Measurements from ENCODE around the gene GNL1. TPM values are rescaled to one million over a fixed set of nuclear protein-coding genes. Genes with fewer than 3 reads are reported as not detected.
A peak's percentile ranks its signal among the peaks of the same experiment; 100 is the strongest.
"Not testable (repeated sequence)": the region's sequence is repeated elsewhere in the genome, so short reads cannot be mapped to it uniquely, and the experiment has no call there.

Gene GNL1
- total RNA-seq, 6 experiments from 2014 or later = 5.1 to 25.6 (median 19.8) TPM

GRCh38 chr6:30597315-30598144 lies 41.2 kb upstream of the GNL1 start:
- H3K36me3 ChIP-seq = peaks cover 0 to 24% (median 13%) of the 10 kb centered on the region in 4 donors
- intact Hi-C loops (cut with DNase I) = loop anchor here in 1 of 2 donors (10.0 kb wide), 1 partner anchor 53 kb away; no protein-coding TSS in a partner anchor
- ATAC-seq (peak; percentile 82 to 92 (median 87)), DNase-seq (peak; percentile 53 to 81 (median 66))
- 66% methylated on average over 9 of the region's 15 CpGs for WGBS (ENCODE audit: insufficient coverage, low coverage, low lambda C conversion rate, missing lambda C conversion rate)
- not testable (repeated sequence) for H3K4me3 ChIP-seq, H3K4me1 ChIP-seq, H3K27ac ChIP-seq, H3K9me3 ChIP-seq, H3K27me3 ChIP-seq
- TF ChIP-seq, protein P1, sequence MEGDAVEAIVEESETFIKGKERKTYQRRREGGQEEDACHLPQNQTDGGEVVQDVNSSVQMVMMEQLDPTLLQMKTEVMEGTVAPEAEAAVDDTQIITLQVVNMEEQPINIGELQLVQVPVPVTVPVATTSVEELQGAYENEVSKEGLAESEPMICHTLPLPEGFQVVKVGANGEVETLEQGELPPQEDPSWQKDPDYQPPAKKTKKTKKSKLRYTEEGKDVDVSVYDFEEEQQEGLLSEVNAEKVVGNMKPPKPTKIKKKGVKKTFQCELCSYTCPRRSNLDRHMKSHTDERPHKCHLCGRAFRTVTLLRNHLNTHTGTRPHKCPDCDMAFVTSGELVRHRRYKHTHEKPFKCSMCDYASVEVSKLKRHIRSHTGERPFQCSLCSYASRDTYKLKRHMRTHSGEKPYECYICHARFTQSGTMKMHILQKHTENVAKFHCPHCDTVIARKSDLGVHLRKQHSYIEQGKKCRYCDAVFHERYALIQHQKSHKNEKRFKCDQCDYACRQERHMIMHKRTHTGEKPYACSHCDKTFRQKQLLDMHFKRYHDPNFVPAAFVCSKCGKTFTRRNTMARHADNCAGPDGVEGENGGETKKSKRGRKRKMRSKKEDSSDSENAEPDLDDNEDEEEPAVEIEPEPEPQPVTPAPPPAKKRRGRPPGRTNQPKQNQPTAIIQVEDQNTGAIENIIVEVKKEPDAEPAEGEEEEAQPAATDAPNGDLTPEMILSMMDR (IDR thresholded peaks at IDR 0.05) = peak; percentile 74 to 88 (median 78)

DNA sequence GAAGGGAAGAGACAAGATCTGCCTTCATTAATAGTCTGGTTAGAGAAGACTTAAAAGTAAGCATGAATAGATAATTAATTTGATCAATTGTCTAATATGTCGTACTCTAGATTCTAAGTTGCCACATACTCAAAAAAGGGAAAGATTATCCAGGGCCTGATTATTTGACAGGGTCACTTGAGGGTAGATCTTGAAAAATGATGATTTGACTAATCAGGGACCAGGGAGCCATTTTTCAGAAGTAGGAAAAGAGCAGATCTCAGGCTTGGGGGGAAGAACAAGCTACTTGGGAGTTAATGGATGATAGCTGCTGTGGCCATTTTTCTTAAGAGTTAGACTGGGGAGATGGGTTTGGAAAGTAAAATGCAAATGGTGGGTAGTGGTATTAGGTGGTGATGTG lies 36.0 kb upstream of the GNL1 start:
- no peak for TF ChIP-seq POLR2A (IDR thresholded peaks at IDR 0.05)
- TF ChIP-seq, protein P1 (IDR thresholded peaks at IDR 0.05) = no peak

DNA sequence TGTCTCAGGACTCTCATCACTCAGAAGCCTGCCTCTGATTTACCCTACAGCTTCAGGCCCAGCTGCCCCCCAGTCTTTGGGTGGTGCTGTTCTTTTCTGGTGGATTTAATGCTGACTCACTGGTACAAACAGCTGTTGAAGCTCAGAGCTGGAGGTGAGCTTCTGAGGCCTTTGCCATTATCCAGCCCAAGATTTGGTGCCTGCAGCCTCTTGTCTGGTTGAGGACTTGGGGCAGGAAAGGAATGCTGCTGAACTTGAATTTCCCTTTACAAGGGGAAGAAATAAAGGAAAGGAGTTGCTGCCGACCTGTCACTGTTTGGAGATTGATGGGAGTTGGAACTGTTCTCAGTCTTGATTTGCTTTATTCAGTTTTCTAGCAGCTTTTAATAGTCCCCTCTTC lies 34.7 kb upstream of the GNL1 start:
- Histone ChIP-seq H3K27ac (no peak overlapping the region), H3K27me3 (no peaks in the 10 kb centered on the region), H3K9me3 (no peaks in the 10 kb centered on the region), H3K4me1 (no peaks in the 10 kb centered on the region), H3K4me3 (no peak overlapping the region), H3K36me3 (peaks cover 6 to 53% (median 19%) of the 10 kb centered on the region in 4 donors)
- peak in 1 of 4 donors; percentile 12 for ATAC-seq
- TF ChIP-seq POLR2A (IDR thresholded peaks at IDR 0.05) = no peak
- TF ChIP-seq, protein P1 (IDR thresholded peaks at IDR 0.05) = no peak
- intact Hi-C loops (cut with DNase I) = loop anchor here (5.0 to 10.0 kb wide), 2 partner anchors 44 to 46 kb away; no protein-coding TSS in a partner anchor
- no peak for DNase-seq
- WGBS (ENCODE audit: insufficient coverage, low coverage, low lambda C conversion rate, missing lambda C conversion rate) = 100% methylated on average over 1 of the region's 1 CpG

More for the DNA sequence above, 36.0 kb upstream of the GNL1 start:
- Histone ChIP-seq H3K36me3 (peaks cover 0 to 40% (median 13%) of the 10 kb centered on the region in 4 donors), H3K27ac (no peak overlapping the region), H3K9me3 (no peaks in the 10 kb centered on the region), H3K4me3 (no peak overlapping the region), H3K4me1 (no peaks in the 10 kb centered on the region), H3K27me3 (no peaks in the 10 kb centered on the region)
- no peak for DNase-seq
- ATAC-seq = no peak
- 100% methylated on average over 1 of the region's 1 CpG for WGBS (ENCODE audit: insufficient coverage, low coverage, low lambda C conversion rate, missing lambda C conversion rate)
- intact Hi-C loops (cut with DNase I) = loop anchor here (5.0 to 10.0 kb wide), 2 partner anchors 45 to 47 kb away; no protein-coding TSS in a partner anchor

DNA sequence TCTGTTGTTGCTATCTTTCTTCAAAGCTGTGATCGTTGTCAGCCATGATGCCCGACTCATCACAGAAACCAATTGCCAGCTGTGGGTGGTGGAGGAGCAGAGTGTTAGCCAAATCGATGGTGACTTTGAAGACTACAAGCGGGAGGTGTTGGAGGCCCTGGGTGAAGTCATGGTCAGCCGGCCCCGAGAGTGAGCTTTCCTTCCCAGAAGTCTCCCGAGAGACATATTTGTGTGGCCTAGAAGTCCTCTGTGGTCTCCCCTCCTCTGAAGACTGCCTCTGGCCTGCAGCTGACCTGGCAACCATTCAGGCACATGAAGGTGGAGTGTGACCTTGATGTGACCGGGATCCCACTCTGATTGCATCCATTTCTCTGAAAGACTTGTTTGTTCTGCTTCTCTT lies 34.2 kb upstream of the GNL1 start:
- Histone ChIP-seq H3K4me3 (no peak overlapping the region), H3K9me3 (no peaks in the 10 kb centered on the region), H3K27me3 (no peaks in the 10 kb centered on the region), H3K4me1 (no peaks in the 10 kb centered on the region), H3K27ac (no peak overlapping the region), H3K36me3 (peaks cover 6 to 58% (median 24%) of the 10 kb centered on the region in 4 donors)
- TF ChIP-seq, protein P1 (IDR thresholded peaks at IDR 0.05) = no peak
- no peak for TF ChIP-seq POLR2A (IDR thresholded peaks at IDR 0.05)
- ATAC-seq (peak in 1 of 4 donors; percentile 7), DNase-seq (no peak)
- WGBS (ENCODE audit: insufficient coverage, low coverage, low lambda C conversion rate, missing lambda C conversion rate) = 82% methylated on average over 5 of the region's 8 CpGs
- intact Hi-C loops (cut with DNase I) = loop anchor here (5.0 to 10.0 kb wide), 2 partner anchors 43 to 46 kb away; no protein-coding TSS in a partner anchor
